GM12891 (cell line): ENCODE data around the gene NLN.

Experiments
- POLR2A ChIP-seq: IDR thresholded peaks from 2 replicates; pipeline ENCODE4 v1.6.1; 2011; ENCODE audit warnings: low read depth, low read length, control low read depth
- POU2F2 ChIP-seq: IDR thresholded peaks from 2 replicates; pipeline ENCODE4 v1.6.1; 2011; ENCODE audit warnings: low read depth, mild to moderate bottlenecking, control low read depth, low read length, moderate library complexity
- TAF1 ChIP-seq: IDR thresholded peaks from 2 replicates; pipeline ENCODE4 v1.6.1; 2011; ENCODE audit warnings: low read depth, low read length, control low read depth

DNA sequence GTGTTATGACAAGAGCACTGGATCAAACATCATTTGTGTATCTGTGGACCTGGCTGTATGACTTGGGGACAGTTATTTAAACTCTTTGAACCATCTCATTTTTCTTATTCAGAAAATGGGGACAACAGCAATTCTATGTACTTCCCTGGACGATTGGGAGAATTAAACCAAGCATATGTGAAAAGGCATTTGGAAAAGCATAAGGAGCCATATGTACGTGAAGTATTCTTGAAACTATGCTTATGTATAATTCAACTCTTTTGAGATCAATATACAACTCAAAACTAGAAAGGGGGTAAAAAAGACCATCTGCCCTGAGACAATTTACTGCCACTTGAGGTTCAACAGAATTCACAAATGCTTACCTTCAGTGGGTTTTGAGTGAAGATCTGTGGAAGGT is 75.5 kb downstream of the NLN start:
- TF ChIP-seq POU2F2 (no peak), TAF1 (no peak), POLR2A (no peak)
